NOMO-1 (cell line): ENCODE data around the gene USP11.
A peak's percentile ranks its signal among the peaks of the same experiment; 100 is the strongest.

Experiments
- DNase-seq, 2 experiments: peaks; one replicate each; lab custom pipeline; 2025; ENCODE audit not compliant: unreplicated experiment in 2 of 2; lab: John Stamatoyannopoulos, UW

USP11 gene

DNA sequence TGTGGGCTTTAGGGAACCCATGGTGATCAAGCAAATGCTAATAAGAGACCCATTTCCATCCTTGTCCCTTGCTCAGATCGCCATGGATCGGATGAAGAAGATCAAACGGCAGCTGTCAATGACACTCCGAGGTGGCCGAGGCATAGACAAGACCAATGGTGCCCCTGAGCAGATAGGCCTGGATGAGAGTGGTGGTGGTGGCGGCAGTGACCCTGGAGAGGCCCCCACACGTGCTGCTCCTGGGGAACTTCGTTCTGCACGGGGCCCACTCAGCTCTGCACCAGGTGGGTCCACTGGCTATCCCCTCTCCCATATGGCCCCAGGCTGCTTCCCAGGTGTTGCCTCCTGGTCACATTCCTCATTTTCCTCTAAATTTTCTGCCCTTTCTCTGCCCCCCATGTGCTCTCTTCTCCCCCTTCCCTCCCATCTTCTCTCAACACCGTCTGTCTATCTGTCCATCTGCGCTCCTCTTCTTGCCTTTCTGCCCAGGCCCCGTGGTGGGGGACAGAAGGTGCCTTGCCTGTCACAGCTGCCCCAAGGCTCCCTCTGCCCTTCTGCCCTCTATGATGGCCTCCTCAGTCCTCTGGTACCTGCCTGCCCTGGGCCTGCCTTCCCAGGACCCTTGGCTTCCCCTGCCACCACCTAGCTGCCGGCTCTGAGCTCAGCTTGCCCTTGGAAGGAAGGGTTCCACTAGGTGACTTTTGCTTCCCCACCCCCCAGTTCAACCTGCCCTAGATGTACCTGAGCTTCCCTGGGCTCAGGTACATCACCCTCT is 9.1 kb upstream of the USP11 start:
- DNase-seq: no peak

DNA sequence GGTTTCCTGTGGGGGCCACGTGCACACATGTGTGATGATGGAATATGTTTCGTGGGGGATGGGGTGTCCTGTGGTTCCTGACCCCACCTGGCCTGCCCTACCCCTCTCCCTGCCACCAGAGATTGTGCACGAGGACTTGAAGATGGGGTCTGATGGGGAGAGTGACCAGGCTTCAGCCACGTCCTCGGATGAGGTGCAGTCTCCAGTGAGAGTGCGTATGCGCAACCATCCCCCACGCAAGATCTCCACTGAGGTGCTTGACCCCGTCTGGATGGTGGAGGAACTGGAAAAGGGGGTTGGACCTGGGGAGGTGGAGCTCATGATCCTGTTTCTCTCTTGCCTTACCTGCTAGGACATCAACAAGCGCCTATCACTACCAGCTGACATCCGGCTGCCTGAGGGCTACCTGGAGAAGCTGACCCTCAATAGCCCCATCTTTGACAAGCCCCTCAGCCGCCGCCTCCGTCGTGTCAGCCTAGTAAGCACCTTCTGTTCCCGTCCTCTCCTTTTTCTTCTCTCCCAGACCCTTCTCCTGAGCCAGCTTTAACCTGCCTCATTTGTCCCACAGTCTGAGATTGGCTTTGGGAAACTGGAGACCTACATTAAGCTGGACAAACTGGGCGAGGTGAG is 8.4 kb upstream of the USP11 start:
- DNase-seq: no peak

DNA sequence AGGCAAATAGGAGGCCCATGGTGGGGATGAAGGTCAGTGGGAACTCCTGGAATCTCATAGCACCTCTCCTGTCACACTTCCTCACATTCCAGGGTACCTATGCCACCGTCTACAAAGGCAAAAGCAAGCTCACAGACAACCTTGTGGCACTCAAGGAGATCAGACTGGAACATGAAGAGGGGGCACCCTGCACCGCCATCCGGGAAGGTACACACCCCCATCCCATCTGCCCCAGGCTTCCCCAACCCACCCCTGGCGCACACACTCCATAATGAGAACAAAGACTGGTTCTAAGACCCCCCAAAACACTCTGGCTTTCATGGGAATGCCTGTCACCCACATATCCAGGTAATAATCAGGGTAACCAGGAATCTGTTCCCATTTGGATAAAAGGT is 7.9 kb upstream of the USP11 start:
- DNase-seq: no peak

DNA sequence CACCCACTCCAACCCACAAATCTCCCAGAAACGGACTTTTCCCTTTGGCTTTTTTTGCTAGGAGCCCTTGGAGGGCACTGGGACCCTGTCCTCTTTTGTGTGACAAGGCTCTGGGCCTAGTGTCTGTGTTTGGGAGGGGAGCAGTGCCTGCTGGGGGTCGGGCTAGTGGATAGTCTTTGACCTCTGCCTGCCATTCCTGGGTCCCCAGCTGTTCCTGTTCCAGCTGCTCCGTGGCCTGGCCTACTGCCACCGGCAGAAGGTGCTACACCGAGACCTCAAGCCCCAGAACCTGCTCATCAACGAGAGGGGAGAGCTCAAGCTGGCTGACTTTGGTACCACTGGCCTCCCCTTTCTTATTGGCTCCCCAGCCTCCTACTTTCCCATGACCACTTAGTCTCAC is 6.7 kb upstream of the USP11 start:
- DNase-seq: no peak

DNA sequence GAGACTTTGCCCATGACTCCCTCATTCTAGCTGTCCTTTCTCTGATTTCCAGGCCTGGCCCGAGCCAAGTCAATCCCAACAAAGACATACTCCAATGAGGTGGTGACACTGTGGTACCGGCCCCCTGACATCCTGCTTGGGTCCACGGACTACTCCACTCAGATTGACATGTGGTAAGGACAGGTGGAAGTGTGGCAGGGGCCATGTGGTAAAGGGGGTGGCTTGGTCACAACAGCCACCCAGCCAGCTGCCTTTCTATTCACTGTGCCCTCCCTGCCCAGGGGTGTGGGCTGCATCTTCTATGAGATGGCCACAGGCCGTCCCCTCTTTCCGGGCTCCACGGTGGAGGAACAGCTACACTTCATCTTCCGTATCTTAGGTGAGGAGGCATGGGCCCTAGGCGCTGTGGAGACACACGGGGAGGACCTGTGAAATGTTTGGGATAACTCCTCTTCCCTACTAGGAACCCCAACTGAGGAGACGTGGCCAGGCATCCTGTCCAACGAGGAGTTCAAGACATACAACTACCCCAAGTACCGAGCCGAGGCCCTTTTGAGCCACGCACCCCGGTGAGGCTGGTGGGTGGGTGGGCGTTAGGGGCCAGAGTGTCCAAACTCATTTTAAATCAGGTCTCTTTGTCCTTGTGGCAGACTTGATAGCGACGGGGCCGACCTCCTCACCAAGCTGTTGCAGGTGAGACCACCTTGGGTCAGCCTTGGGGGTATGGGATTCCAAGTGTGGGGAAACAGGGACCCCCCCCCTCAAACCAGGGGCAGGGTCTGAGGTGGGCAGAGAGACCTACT is 6.1 kb upstream of the USP11 start:
- DNase-seq: no peak

DNA sequence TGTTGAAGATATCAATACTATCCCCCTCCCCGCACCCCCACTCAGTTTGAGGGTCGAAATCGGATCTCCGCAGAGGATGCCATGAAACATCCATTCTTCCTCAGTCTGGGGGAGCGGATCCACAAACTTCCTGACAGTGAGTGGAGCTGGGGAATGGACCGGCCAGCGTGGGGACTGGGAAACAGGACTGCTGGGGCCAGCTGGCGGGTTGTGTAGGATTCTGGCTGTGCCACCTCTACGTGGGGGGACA is 5.5 kb upstream of the USP11 start:
- no peak for DNase-seq

DNA sequence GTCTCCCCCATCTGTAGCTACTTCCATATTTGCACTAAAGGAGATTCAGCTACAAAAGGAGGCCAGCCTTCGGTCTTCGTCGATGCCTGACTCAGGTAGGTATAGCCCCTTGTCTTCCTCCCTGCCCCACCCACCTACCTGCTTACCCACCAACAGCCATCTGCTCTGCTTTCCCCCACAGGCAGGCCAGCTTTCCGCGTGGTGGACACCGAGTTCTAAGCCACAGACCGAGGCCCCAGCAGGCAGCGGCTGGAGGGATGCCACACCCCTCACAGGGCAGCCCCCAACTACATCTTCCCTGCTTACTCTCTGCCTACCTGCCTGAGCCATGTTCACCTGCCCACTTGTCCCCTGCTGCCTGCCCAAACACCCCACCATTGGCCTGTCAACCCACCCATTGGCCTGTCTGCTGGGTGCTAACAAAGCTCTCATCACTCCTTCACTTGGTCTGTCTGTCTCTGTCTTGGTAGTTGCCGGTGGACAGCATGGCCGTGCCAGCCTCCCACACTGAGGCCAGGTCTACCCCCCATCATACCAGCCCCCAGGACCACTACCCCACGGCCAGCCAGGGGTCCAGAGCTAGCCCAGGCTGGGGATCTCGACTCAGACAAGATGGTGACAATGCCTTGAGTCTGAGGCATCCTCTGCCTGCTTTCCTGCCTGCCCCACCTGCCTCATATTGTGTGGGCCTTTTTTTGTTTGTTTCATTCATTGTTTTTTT is 4.1 kb upstream of the USP11 start:
- no peak for DNase-seq

DNA sequence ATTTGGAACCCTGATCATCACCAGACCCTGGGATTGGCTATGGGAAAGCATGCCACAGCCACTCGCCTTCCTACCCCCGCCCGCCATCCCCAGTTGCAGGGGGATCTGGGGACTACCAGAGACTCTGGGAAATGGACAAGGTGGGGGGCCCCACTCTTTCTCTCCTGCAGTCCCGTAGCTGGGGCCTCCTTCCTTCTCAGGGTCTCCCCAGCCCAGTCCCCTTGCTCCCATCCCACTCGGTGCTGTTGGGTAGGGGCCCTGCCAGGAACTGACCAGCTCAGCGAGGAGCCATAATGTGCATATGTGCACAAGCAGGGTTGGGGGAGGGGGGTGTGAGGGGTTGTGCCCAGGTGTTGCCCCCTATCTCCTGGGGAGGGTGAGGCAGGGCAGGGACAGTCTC is 3.4 kb upstream of the USP11 start:
- DNase-seq: no peak

DNA sequence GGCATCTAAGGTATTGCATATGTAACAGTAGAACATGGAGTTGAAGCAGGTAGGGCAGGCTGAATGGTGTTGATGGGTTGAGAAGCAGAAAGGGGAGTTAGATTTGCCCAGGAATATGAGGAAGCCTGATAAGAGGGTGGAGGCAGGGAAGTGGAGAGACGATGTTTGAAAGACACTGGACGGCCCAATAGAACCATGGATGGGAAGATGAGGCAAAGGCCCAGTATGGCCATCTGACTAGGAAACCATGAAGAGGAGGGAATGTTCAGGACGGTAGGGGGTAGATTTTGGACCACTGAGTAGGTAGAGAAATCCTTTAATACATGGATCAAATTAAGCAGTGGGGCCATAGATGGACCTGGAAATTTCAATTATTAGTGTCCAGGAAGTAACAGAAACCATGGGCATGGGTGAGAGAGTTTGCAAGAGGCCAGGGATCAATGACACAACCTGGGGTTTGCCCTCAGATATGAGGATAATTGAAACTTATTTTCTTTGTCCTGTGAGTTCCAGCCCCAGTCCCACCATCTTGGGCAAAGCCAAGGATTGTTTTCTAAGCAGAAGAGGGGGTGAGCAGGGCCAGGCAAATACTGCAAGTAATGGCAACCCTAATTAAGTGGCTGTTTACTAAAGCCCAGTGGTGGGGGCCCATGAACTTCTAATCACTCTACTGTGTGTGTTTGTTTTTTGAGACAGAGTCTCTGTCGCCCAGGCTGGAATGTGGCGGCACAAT is 2.5 kb upstream of the USP11 start:
- DNase-seq: no peak

DNA sequence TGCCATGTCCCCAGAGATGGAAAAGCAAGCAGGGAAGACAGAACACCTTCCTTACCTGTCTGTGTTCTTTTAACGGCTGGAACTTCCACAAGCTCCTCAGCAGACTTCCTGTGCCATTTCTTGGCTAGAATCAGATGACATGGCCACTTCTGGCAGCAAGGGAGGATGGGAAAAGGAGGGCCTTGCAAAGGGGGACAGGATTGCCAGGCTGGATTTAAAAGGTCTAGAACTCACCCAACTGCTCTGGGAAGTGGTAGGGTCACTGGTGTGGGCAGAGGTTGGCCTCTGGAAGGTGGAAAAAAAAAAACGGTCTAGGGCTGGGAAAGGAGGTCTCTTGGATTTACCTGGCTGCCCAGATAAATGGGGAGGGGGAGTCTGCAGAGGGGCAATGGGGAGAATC is 1.6 kb upstream of the USP11 start:
- no peak for DNase-seq

DNA sequence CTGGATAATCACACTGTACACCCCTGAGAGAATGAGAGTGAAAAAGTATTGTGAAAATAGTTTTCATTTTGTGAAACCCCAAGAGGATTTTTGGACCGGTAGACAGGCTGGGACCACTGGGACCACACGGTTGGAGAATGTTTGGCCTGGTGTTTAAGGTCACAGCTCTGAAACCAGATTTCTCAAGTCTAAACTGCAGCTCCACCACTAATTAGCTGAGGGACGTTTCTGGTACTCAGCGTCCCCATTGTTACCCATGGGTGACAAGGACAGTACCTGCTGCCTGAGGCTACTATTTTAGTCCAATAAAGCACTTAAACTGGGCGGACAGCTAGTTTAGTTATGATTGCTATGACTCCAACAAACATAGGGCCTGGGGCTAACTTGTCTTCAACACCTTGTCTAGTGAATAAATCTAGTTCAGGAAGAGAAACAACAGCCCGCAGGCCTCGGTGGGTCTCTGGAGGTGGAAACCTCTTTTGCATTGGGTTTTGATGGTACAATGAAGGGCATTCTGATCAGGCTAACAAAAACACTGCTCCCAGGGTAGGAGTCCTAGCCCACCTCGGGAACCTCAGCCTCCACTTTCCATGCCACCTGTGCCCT is 509 bp upstream of the USP11 start:
- DNase-seq: no peak

DNA sequence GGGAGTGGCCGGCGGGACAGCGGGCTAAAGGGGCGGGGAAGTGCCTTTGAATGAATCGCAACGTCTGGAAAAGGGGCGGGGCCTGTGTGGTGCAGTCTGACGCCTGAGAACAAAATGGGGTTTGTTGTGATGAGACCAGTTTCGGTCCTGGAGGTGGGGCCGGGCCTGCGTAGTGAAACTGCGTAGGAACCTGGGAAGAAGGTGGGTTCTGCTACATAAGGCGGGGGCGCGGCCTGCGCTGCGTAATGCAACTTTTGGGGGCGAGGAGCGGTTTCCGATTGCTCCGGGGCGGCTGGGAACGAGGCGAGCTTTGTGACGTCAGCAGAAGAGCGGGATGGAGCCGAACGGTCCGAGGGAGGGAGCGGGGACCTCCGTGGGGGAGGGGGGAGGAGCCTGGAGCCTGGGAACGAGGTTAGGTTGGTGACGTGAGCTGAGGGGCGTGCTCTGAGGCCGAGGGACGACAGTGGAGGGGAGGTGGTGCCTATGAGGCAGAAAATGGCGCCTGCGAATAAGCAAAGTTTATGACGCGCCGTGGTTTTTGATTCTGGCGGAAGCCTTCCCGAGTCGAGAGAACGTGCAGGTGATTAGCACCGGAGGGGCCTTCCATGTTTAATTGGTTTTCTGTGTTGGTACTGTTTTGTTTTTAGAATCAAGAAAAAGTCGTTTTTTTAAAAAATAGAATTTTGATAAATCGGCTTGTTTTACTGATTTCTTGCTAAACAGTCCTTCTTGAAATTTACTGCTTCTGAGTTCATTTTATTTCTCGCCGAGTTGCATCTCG is 714 bp downstream of the USP11 start:
- peak; percentile 93 to 94 for DNase-seq

DNA sequence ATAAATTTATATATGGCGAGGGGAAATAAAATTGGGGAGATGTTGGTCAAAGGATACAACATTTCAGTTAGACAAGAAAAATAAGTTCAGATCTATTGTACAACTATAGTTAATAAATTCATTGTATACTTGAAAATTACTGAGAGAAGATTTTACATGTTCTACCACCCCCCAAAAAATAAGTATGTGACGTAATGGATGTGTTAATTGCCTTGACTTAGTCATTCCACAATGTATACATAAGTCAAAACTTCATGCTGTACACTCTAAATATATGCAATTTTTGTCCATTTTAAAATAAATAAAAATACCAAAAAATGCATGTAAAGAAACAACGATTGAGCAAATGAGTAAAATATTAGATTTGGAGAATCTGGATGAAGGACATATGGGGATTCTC is 1.8 kb downstream of the USP11 start:
- peak in 1 of 2 experiments; percentile 2 for DNase-seq

DNA sequence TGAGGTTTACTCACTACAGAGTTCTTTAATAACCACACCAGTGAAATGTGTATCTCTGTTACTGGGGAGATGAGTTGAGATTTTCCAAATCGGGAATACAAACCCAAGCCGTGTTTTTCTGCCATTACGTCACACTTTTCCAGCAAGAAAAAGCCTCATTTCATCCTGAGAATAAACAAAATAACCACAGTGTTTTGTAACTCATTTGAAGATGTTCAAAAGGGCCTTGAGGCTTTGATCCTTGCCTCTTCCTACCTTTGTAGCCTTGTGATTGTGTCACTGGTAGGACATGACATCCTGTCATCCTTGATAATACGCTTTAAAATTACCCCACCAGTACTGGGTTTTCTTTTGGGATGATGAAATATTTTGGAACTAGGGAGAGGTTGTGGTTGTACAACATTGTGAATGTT is 2.9 kb downstream of the USP11 start:
- no peak for DNase-seq

DNA sequence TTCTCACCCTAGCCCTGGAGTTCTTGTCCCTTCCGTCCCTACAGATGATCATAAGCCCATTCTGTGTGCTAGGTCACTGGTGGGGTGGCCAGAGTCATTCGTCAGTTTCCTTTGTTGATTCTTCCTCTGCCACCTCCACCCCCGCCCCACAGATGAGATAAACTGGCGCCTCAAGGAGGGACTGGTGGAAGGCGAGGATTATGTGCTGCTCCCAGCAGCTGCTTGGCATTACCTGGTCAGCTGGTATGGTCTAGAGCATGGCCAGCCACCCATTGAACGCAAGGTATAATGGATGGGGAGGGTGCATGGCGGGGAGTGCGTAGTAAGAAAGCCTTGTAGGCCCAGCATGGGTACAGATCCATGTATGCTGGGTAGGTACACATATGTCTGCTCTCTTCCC is 6.4 kb downstream of the USP11 start:
- DNase-seq: no peak

DNA sequence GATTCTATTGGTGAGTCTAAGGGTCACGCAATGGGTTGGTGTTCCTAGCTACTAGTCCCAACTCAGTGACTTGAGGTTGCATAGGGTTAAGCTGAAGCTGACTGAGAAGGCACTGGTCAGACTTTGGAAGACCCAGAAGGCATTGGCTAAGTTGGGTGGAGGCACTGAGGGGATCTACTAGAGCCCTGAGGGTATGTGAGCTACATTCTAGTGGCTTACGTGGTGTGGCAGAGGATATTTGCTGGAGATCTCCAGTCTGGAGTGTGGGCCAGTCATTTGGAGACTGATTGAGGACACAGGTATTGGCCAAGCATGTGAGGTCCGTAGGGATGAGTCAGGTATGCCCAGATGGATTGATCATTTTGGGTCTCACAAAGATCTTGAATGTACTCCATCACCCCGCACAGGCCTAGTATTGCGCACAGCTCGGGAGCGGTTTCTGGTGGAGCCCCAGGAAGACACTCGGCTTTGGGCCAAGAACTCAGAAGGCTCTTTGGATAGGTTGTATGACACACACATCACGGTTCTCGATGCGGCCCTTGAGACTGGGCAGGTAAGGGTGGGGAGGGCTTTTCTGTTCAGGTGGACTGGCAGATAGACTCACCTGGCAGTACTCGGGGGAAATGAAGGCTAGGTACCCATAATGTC is 7.2 kb downstream of the USP11 start:
- no peak for DNase-seq

DNA sequence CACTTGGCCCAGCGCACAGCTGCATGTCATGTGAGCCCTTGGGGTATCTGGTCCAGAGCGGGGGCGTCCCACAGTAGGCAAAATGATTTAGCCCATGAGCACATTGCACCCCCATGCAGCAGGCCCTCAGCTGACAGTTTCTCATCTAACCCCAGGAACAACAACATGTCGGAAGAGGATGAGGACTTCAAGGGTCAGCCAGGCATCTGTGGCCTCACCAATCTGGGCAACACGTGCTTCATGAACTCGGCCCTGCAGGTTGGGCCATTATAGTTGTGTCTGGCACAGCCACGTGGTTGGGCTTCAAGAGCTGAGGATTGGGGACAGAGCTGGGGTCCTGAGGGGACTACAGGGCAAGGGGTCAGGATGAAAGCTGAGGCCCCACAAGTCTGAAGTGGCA is 7.8 kb downstream of the USP11 start:
- no peak for DNase-seq

DNA sequence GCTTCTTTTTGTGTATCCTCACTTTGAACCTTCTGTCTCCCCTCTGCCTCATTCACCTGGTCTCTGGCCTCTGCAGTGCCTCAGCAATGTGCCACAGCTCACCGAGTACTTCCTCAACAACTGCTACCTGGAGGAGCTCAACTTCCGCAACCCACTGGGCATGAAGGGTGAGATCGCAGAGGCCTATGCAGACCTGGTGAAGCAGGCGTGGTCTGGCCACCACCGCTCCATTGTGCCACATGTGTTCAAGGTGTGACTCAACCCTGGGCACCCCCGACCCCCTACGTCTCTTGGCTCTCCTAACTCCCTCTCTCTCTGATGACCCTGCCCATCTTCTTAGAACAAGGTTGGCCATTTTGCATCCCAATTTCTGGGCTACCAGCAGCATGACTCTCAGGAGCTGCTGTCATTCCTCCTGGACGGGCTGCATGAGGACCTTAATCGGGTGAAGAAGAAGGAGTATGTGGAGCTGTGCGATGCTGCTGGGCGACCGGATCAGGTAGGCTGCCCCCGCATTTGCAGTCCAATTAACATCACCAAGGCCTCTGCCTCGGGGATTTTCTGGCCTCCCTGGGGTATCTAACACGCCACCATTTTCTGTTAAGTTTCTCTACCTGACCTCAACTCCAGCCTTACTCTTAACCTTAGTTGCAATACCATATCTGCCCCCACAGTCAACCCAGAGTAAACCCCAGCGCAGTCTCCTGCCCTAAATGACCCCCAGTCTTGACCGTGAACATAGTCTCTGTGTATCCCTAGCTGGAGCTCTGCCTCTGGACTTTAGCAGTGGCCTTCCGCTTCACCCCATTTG is 8.6 kb downstream of the USP11 start:
- no peak for DNase-seq
